Measurements from ENCODE around the gene SACM1L. TPM values are rescaled to one million over a fixed set of nuclear protein-coding genes. Genes with fewer than 3 reads are reported as not detected.

The SACM1L gene
- total RNA-seq, 1 donor: 28.0 TPM

GRCh38 chr3:45762647-45763302, 73.6 kb downstream of the SACM1L start:
- no peak for DNase-seq (ENCODE audit: low read depth in 2 of 3, low spot score in 2 of 3)

GRCh38 chr3:45763303-45763675, 74.1 kb downstream of the SACM1L start:
- DNase-seq (ENCODE audit: low read depth in 2 of 3, low spot score in 2 of 3): no peak

- no peak for DNase-seq (ENCODE audit: low read depth in 2 of 3, low spot score in 2 of 3)
Observed at GRCh38 chr3:45765266-45765851, 76.2 kb downstream of the SACM1L start.

- no peak for DNase-seq (ENCODE audit: low read depth in 2 of 3, low spot score in 2 of 3)
Observed at GRCh38 chr3:45765958-45766357, 76.8 kb downstream of the SACM1L start.

- no peak for DNase-seq (ENCODE audit: low read depth in 2 of 3, low spot score in 2 of 3)
Observed at GRCh38 chr3:45771166-45771775, 82.1 kb downstream of the SACM1L start.

GRCh38 chr3:45771831-45772230, 82.6 kb downstream of the SACM1L start:
- DNase-seq (ENCODE audit: low read depth in 2 of 3, low spot score in 2 of 3): no peak

GRCh38 chr3:45772341-45773035, 83.3 kb downstream of the SACM1L start:
- DNase-seq (ENCODE audit: low read depth in 2 of 3, low spot score in 2 of 3): no peak

- no peak for DNase-seq (ENCODE audit: low read depth in 2 of 3, low spot score in 2 of 3)
Observed at GRCh38 chr3:45773072-45773471, 83.9 kb downstream of the SACM1L start.

- no peak for DNase-seq (ENCODE audit: low read depth in 2 of 3, low spot score in 2 of 3)
Observed at GRCh38 chr3:45773714-45774449, 84.7 kb downstream of the SACM1L start.

- no peak for DNase-seq (ENCODE audit: low read depth in 2 of 3, low spot score in 2 of 3)
Observed at GRCh38 chr3:45774581-45775521, 85.7 kb downstream of the SACM1L start.

- no peak for DNase-seq (ENCODE audit: low read depth in 2 of 3, low spot score in 2 of 3)
Observed at GRCh38 chr3:45775571-45776300, 86.5 kb downstream of the SACM1L start.

- no peak for DNase-seq (ENCODE audit: low read depth in 2 of 3, low spot score in 2 of 3)
Observed at GRCh38 chr3:45776301-45776595, 87.1 kb downstream of the SACM1L start.

GRCh38 chr3:45776611-45777010, 87.4 kb downstream of the SACM1L start:
- no peak for DNase-seq (ENCODE audit: low read depth in 2 of 3, low spot score in 2 of 3)

GRCh38 chr3:45777111-45777745, 88.0 kb downstream of the SACM1L start:
- no peak for DNase-seq (ENCODE audit: low read depth in 2 of 3, low spot score in 2 of 3)

GRCh38 chr3:45777746-45778386, 88.7 kb downstream of the SACM1L start:
- DNase-seq (ENCODE audit: low read depth in 2 of 3, low spot score in 2 of 3): no peak

- no peak for DNase-seq (ENCODE audit: low read depth in 2 of 3, low spot score in 2 of 3)
Observed at GRCh38 chr3:45778761-45779201, 89.6 kb downstream of the SACM1L start.

- no peak for DNase-seq (ENCODE audit: low read depth in 2 of 3, low spot score in 2 of 3)
Observed at GRCh38 chr3:45779746-45780735, 90.8 kb downstream of the SACM1L start.
